Glomerular visceral epithelial cell (primary cell): Measurements from ENCODE around the gene LRRN4.

Experiments
- DNase-seq: peaks from one replicate; pipeline ENCODE4 v3.0.0-alpha.2; 2016; ENCODE audit errors: extremely low spot score

LRRN4 gene

GRCh38 chr20:6053776-6054688, at the start of gene LRRN4:
LRRN4 (minus strand) TSS chr20:6054060; CDS start chr20:6052799, 1,261 bp downstream.
- peak; percentile 100 for DNase-seq

DNA sequence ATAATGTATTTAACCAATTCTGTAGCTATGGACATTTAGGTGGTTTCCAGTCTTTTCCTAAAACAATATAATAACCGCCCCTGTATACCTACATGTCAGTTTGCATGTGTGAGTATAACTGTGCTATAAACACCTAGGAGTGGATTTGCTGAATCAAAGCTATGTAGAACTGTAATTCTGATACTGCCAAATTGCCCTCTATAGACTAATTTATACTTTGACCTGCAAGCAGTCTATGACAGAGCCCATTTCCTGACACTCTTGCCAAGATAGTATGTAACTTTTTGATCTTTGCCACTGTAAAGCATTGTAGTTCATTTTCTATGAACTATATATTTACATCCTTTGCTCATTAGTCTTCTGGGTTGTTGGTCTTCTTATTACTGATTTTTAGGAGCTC, 49.4 kb upstream of the LRRN4 start:
- DNase-seq: no peak

DNA sequence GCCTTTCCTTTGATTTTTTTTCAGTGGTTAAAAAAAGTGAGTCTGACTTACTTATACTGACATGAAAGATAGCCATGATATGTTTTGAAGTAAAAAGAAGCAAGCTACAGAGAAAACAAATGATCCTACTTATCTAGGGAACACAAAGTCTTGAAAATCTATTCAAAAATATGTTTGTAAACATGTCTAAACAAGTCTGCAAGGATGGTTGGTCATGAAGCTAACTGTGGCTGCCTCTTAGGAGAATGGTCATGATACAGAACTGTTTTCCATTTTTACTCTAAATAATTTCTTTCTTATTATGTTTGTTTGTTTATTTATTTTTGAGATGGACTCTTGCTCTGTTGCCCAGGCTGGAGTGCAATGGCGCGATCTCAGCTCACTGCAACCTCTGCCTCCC, 47.5 kb upstream of the LRRN4 start:
- DNase-seq: no peak

DNA sequence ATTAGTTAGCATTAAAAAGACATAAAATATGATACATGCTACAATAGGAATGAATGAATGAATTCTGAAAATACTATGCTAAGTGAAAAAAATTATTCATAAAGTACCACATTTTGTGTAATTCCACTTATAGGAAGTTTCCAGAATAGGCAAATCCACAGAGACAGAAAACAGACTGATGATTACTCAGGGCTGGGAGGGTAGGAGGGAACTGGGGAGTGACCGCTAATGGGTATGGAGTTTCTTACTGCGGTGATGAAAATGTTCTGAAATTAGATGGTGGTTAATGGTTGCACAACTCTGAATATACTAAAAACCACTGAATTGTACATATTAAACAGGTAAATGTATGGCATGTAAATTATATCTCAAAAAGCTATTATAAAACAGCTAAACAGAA, 46.4 kb upstream of the LRRN4 start:
- no peak for DNase-seq

GRCh38 chr20:6099819-6100218, 46.0 kb upstream of the LRRN4 start:
- no peak for DNase-seq

- DNase-seq: no peak
Observed at GRCh38 chr20:6095409-6095808, 41.5 kb upstream of the LRRN4 start.

DNA sequence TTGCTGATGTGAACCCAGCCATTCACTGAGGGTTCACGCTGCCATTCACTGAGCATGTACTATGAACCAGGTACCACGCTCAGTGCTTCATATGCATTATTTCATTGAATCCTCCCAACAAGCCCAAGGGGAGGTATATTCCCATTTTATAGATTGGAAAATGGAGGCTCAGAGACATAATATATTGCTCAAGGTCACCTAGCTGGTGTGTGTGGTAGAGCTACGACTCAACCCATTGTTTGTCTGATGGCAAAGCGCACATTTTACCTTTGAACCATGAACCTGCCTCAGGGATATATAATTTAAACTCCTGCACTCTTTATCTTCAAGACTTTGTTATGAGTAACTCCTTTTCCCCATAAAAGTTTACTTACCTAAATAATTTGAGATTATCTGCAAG, 40.7 kb upstream of the LRRN4 start:
- DNase-seq: no peak

GRCh38 chr20:6094063-6094462, 40.2 kb upstream of the LRRN4 start:
- DNase-seq: no peak

- no peak for DNase-seq
Observed at GRCh38 chr20:6091661-6092060, 37.8 kb upstream of the LRRN4 start.

GRCh38 chr20:6086868-6087267, 33.0 kb upstream of the LRRN4 start:
- no peak for DNase-seq

- DNase-seq: no peak
Observed at GRCh38 chr20:6083926-6084325, 30.1 kb upstream of the LRRN4 start.

- DNase-seq: peak; percentile 28
Observed at GRCh38 chr20:6081236-6081635, 27.4 kb upstream of the LRRN4 start.

DNA sequence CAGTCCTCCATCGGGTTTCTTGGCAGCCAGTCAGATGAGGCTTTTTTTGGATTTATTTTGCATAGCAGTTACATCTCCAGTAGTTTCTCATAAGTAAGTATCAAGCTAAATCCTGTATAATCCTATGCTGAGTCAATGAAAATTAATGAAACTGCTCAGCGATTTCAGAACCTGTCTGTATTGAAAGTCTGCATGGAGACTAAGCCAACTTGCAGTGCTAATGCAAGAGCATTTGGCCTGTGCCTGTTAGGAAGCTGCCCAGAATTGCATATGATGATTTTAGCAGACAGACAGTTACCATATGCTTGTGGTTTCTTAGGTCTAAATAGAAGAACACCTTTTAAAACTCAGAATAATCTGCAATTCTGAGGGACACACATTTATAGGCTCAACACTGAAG, 25.2 kb upstream of the LRRN4 start:
- no peak for DNase-seq

DNA sequence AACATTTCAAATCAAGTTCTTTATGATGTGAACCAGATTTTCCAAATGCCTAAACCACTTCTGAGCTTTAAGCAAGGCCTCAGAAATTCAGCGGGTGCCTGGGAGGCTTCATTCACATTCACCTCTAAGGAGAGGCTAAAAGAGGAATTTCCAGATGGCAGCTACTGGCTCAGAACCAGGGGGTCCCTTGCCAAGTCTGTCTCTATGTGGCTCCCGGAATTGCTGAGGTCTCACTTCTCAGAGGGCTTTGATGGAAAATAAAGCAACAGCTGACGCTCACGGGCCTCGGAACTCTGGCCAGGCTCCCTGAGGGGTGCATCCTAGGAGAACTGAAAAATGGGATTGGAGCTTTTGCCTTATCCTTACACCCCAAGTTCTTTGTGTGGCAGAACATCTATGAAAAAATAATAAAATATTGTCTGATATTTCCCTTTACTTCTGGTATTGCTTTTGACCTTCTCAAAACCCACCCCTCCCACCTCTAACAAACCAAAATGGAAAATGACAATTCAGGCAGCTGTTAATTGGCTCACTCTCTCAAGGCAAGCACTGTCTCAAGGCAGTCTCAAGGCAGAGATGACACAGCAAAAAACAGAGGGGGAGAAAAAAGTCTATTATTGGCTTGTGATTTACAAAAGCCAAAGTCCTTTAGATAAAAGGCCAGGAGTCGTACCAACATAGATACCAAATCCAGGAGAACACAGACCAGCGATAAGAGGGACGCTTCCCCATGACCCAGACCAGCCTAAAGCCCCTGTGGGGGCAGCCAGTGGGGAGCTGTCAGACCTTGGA, 21.8 kb upstream of the LRRN4 start:
- DNase-seq: no peak

DNA sequence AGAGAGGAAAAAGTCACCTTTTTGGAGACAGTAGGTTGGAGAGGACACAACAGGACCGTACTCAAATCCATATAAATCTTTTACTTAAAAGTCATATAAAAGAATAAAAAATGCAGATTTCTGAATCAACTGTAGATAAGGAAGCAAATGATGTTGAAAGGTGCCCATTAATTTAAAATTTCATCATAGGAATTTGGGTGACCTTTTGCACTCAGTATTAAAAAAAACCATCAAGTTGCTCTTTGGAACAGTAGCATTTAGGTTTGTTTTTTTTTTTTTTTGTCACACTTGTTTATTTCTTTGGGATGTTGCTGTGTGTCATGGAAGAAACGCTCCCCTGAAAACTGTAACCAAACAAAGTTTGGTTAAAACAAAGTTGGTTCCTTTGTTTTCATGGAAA, 20.9 kb upstream of the LRRN4 start:
- no peak for DNase-seq

GRCh38 chr20:6074145-6074561, 20.3 kb upstream of the LRRN4 start:
- peak; percentile 54 for DNase-seq

- no peak for DNase-seq
Observed at GRCh38 chr20:6070829-6071695, 17.2 kb upstream of the LRRN4 start.

DNA sequence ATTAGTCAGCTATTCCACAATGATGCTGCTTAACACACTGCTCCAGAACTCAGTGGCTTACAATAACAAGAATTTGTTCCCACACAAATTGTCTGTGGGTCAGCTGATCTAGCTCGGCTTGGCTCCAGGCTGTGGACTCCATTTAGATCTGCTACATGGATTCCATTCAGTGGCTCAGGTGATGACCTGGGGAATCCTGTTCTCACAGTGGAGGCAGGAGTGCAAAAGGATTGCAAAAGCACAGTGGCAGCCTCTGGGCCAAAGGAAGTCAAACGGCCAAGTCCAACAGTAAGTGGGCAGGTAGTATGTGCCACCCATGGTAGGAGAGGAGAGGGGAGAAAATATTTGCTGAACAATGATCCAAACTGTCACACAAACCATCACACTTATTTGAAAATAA, 15.8 kb upstream of the LRRN4 start:
- DNase-seq: no peak

GRCh38 chr20:6067763-6068318, 14.0 kb upstream of the LRRN4 start:
- DNase-seq: no peak

- DNase-seq: no peak
Observed at GRCh38 chr20:6066582-6066981, 12.7 kb upstream of the LRRN4 start.

GRCh38 chr20:6061544-6061943, 7.7 kb upstream of the LRRN4 start:
- DNase-seq: no peak

DNA sequence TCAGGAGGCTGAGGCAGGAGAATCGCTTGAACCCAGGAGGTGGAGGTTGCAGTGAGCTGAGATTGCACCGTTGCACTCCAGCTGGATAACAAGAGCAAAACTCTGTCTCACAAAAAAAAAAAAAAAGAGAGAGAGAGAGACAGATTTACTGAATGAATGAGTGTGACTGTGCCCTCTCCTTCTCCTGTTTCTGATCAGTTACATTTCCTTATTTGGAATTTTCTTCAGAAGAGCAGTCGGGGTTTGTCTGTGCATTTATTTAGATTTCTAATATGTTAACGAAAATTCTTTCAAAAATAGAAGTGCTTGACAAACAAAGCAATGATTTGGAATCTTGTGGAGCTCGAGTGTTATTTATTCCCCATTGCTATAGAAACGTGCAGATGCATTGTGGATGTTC, 6.4 kb upstream of the LRRN4 start:
- DNase-seq: no peak
